ENCODE measurements around the gene ZBTB20. TPM values are rescaled to one million over a fixed set of nuclear protein-coding genes. Genes with fewer than 3 reads are reported as not detected.

The ZBTB20 gene
- total and polyA plus RNA-seq, 12 donors = 0.57 to 105 (median 86.8) TPM

GRCh38 chr3:114471478-114471877 is 675.6 kb downstream of the ZBTB20 start:
- Histone ChIP-seq H3K4me1 (peaks cover 0 to 35% (median 23%) of the 10 kb centered on the region in 9 donors), H3K4me3 (no peak overlapping the region), H3K9me3 (no peaks in the 10 kb centered on the region), H3K27ac (no peak overlapping the region), H3K36me3 (no peaks in the 10 kb centered on the region), H3K27me3 (no peaks in the 10 kb centered on the region)
- no peak for DNase-seq
- WGBS, 2 donors = 97 to 99% methylated on average over 2 of the region's 2 CpGs
- no peak for TF ChIP-seq CTCF (IDR thresholded peaks at IDR 0.05)
- intact Hi-C loops (cut with DNase I) = no loop called here
- ATAC-seq = no peak

GRCh38 chr3:114469070-114469469 is 678.0 kb downstream of the ZBTB20 start:
- ATAC-seq (no peak), DNase-seq (no peak)
- intact Hi-C loops (cut with DNase I) = no loop called here
- H3K9me3 ChIP-seq = no peaks in the 10 kb centered on the region
- H3K27ac ChIP-seq = no peak overlapping the region
- H3K36me3 ChIP-seq = no peaks in the 10 kb centered on the region
- H3K4me1 ChIP-seq = peaks cover 0 to 29% (median 13%) of the 10 kb centered on the region in 9 donors
- no peak for TF ChIP-seq CTCF (IDR thresholded peaks at IDR 0.05)
- H3K4me3 ChIP-seq = no peak overlapping the region
- H3K27me3 ChIP-seq = no peaks in the 10 kb centered on the region
- 80 to 83% methylated on average over 1 of the region's 1 CpG for WGBS, 2 donors

- no peaks in the 10 kb centered on the region for H3K36me3 ChIP-seq
- no peaks in the 10 kb centered on the region for H3K9me3 ChIP-seq
- H3K27ac ChIP-seq = no peak overlapping the region
- DNase-seq (no peak), ATAC-seq (peak in 1 of 8 donors; percentile 16)
- 98 to 99% methylated on average over 4 of the region's 4 CpGs for WGBS, 2 donors
- H3K4me1 ChIP-seq = peaks cover 0 to 29% (median 13%) of the 10 kb centered on the region in 9 donors
- intact Hi-C loops (cut with DNase I) = no loop called here
- no peak for TF ChIP-seq CTCF (IDR thresholded peaks at IDR 0.05)
- H3K4me3 ChIP-seq = no peak overlapping the region
- no peaks in the 10 kb centered on the region for H3K27me3 ChIP-seq
Observed at GRCh38 chr3:114466816-114467215, 680.3 kb downstream of the ZBTB20 start.

- H3K27ac ChIP-seq = no peak overlapping the region
- DNase-seq (no peak), ATAC-seq (no peak)
- 84 to 93% methylated on average over 2 of the region's 2 CpGs for WGBS, 2 donors
- H3K4me3 ChIP-seq = no peak overlapping the region
- no peaks in the 10 kb centered on the region for H3K9me3 ChIP-seq
- H3K27me3 ChIP-seq = no peaks in the 10 kb centered on the region
- no peak for TF ChIP-seq CTCF (IDR thresholded peaks at IDR 0.05)
- H3K4me1 ChIP-seq = peaks cover 0 to 29% (median 13%) of the 10 kb centered on the region in 9 donors
- intact Hi-C loops (cut with DNase I) = no loop called here
- no peaks in the 10 kb centered on the region for H3K36me3 ChIP-seq
Observed at GRCh38 chr3:114466251-114466650, 680.8 kb downstream of the ZBTB20 start.

Data from heart right ventricle (tissue), 16 donors.